RWPE2 (cell line): ENCODE measurements around the gene FOXM1.

Experiments used
- ATAC-seq: fragments of 200-7000 bp; cut with Tn5 transposase; 3 replicates; pipeline ENCODE4 v1.9.1; 2021; ENCODE audit warnings: low read depth
- DNase-seq: peaks from one replicate; pipeline ENCODE4 v3.0.0-alpha.2; 2020; ENCODE audit warnings: low spot score
- H3K27ac ChIP-seq: fragments of 450-650 bp; 2 replicates; pipeline ENCODE4 v1.5.1; 2017; ENCODE audit warnings: mild to moderate bottlenecking; ENCODE audit not compliant: poor library complexity, severe bottlenecking
- H3K27me3 ChIP-seq: fragments of 250-450 bp; sonication (Bioruptor Pico); 2 replicates; pipeline ENCODE4 v1.5.1; 2021; ENCODE audit warnings: mild to moderate bottlenecking, moderate library complexity; ENCODE audit not compliant: insufficient read depth, poor library complexity, severe bottlenecking
- H3K36me3 ChIP-seq: fragments of 250-450 bp; sonication (Bioruptor Pico); 2 replicates; pipeline ENCODE4 v1.5.1; 2020; ENCODE audit warnings: low read depth, mild to moderate bottlenecking, moderate library complexity
- H3K4me1 ChIP-seq: fragments of 250-450 bp; sonication (Bioruptor Pico); 2 replicates; pipeline ENCODE4 v1.5.1; 2021; ENCODE audit warnings: mild to moderate bottlenecking, moderate library complexity; ENCODE audit not compliant: insufficient read depth, poor library complexity, severe bottlenecking
- H3K4me3 ChIP-seq: fragments of 250-450 bp; sonication (Bioruptor Pico); 2 replicates; pipeline ENCODE4 v1.5.1; 2021; ENCODE audit warnings: mild to moderate bottlenecking, moderate library complexity; ENCODE audit not compliant: severe bottlenecking
- H3K9me3 ChIP-seq: fragments of 250-450 bp; sonication (Bioruptor Pico); 2 replicates; pipeline ENCODE4 v1.5.1; 2021; ENCODE audit warnings: mild to moderate bottlenecking, moderate library complexity; ENCODE audit not compliant: severe bottlenecking
- CTCF ChIP-seq: fragments of 450-650 bp; IDR thresholded peaks from one replicate; pipeline ENCODE4 v1.5.1; 2017; ENCODE audit warnings: mild to moderate bottlenecking, moderate library complexity; ENCODE audit not compliant: poor library complexity, severe bottlenecking

FOXM1 gene

DNA sequence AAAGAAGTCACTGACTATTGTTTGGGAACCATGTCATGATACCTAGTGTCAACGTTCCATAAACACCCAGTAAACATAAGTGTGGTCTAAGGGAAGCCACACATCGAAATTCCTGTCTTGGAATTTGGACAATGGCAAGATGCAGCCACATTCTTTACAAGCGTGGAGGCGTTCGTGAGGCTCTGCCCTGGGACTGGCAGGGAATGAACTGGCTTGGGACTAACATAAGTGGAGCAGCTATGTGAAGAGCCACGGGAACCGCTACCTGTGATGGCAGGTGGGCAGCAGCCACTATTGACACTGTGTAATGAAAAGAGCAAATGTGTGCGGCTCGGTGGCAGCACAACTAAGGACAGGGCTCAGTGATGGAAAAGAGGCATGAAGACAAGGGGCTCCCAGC, 32.2 kb downstream of the FOXM1 start:
- ATAC-seq (no peak), DNase-seq (no peak)
- Histone ChIP-seq H3K27me3 (no peaks in the 10 kb centered on the region), H3K4me1 (no peaks in the 10 kb centered on the region), H3K36me3 (no peaks in the 10 kb centered on the region), H3K4me3 (no peak overlapping the region), H3K9me3 (no peaks in the 10 kb centered on the region), H3K27ac (no peak overlapping the region)
- no peak for TF ChIP-seq CTCF

DNA sequence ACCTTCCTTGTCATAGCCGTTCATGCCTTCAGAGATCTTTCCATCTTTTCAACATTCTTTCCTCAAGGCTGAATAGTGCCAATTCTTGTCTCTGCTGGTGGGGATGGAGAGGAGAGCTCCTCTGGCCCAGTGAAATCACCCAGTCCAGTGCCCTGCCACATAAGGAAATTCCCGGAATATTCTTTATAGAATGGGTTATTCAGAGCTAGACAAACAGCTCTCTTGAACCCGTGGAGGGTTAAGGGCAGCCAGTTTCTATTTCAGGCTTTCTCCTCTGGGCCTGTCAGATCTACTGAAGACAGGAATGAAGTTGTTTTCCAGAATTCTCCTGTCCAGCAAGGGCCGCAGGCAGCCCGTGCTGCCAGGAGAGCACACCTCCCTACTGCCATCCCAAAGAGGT, 34.0 kb downstream of the FOXM1 start:
- no peak overlapping the region for H3K27ac ChIP-seq
- no peaks in the 10 kb centered on the region for H3K9me3 ChIP-seq
- H3K4me3 ChIP-seq = no peak overlapping the region
- H3K4me1 ChIP-seq = no peaks in the 10 kb centered on the region
- ATAC-seq (no peak), DNase-seq (no peak)
- H3K27me3 ChIP-seq = no peaks in the 10 kb centered on the region
- no peaks in the 10 kb centered on the region for H3K36me3 ChIP-seq
- no peak for TF ChIP-seq CTCF

DNA sequence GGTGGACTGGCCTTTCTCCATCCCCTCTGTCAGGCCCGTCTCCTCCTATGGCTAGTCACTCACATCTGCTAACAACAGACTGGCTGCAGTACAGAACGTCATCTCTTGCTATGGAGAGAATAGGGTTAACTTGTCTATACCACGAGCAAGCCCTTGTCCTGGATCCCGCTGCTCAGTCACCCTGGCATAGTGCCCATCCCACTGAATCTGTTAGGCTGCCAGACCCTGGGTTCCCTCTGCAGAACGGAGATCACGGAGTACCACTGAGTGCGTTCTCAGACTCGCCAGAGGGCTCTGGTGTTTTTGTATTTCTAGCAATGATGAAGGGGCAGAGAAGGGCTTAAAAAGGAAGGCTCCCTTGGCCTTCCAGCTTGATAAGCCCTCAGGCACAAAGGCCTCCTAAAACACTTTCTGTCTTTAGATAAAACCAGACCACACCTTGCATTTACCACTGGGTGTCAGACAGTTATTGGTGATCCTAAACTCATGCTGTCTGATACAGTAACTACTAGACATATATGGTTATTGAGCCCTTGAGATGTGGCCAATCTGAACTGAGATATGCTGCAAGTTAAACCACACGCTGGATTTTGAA, 35.8 kb downstream of the FOXM1 start:
- H3K27me3 ChIP-seq = no peaks in the 10 kb centered on the region
- no peak for TF ChIP-seq CTCF
- no peak overlapping the region for H3K27ac ChIP-seq
- H3K4me1 ChIP-seq = no peaks in the 10 kb centered on the region
- no peak for DNase-seq
- no peaks in the 10 kb centered on the region for H3K9me3 ChIP-seq
- no peaks in the 10 kb centered on the region for H3K36me3 ChIP-seq
- no peak overlapping the region for H3K4me3 ChIP-seq
- ATAC-seq = no peak

- H3K4me1 ChIP-seq = no peaks in the 10 kb centered on the region
- no peak for TF ChIP-seq CTCF
- no peak overlapping the region for H3K27ac ChIP-seq
- DNase-seq = no peak
- H3K9me3 ChIP-seq = no peaks in the 10 kb centered on the region
- H3K36me3 ChIP-seq = no peaks in the 10 kb centered on the region
- no peak for ATAC-seq
- H3K4me3 ChIP-seq = no peak overlapping the region
- no peaks in the 10 kb centered on the region for H3K27me3 ChIP-seq
These were observed 40.4 kb downstream of the FOXM1 start for GRCh38 chr12:2836574-2836973.

- DNase-seq (no peak), ATAC-seq (no peak)
- Histone ChIP-seq H3K4me3 (no peak overlapping the region), H3K27me3 (no peaks in the 10 kb centered on the region), H3K27ac (no peak overlapping the region), H3K9me3 (no peaks in the 10 kb centered on the region), H3K36me3 (no peaks in the 10 kb centered on the region), H3K4me1 (no peaks in the 10 kb centered on the region)
- no peak for TF ChIP-seq CTCF
These were observed 41.1 kb downstream of the FOXM1 start for GRCh38 chr12:2835691-2836403.
